ENCODE measurements around the gene BCL2L14. TPM values are rescaled to one million over a fixed set of nuclear protein-coding genes. Genes with fewer than 3 reads are reported as not detected.

BCL2L14 gene
- total and polyA plus RNA-seq, 9 of the 15 experiments (the other 6 are each of a cell fraction or from before 2014, with no cell fraction given): not detected

- in situ Hi-C loops (cut with MboI): no loop called here
Observed at GRCh38 chr12:12094481-12094880, 23.7 kb downstream of the BCL2L14 start.

More at GRCh38 chr12:12094481-12094880, 23.7 kb downstream of the BCL2L14 start:
- ATAC-seq: no peak
- TF ChIP-seq ARID2 (IDR thresholded peaks at IDR 0.05): no peak
- no peak for TF ChIP-seq ZNF592 (IDR thresholded peaks at IDR 0.05)
- no peak for TF ChIP-seq ARNT (IDR thresholded peaks at IDR 0.05)
- FAIRE-seq: no peak
- H3K36me3 ChIP-seq (ENCODE audit: control insufficient read depth, insufficient read depth, low read length): no peaks in the 10 kb centered on the region
- POLR2A ChIA-PET: interaction anchor here (1.2 kb wide), 1 partner anchor 9 kb away, joined by 3 read pairs; no protein-coding TSS in a partner anchor
- H3K9ac ChIP-seq (ENCODE audit: insufficient read depth in 1 of 2, low read depth in 2 of 2, low read length in 2 of 2): no peak overlapping the region
- CTCF ChIA-PET (ENCODE audit: low intra/inter-chr PET ratio): interaction anchor here (0.6 kb wide), 1 partner anchor 62 kb away, joined by 3 read pairs; no protein-coding TSS in a partner anchor
- intact Hi-C loops (cut with micrococcal nuclease): no loop called here
- H3K9me3 ChIP-seq (replicated peaks; ENCODE audit: control insufficient read depth, insufficient read depth, low read depth, low read length): no peaks in the 10 kb centered on the region
- H2AFZ ChIP-seq (ENCODE audit: low read depth, low read length): no peak overlapping the region
- no peak overlapping the region for H3K27ac ChIP-seq (ENCODE audit: extremely low read depth, low read depth, low read length)
- 48% methylated on average over 4 of the region's 4 CpGs for WGBS (ENCODE audit: insufficient coverage, low coverage, missing lambda C conversion rate)
- H3K79me2 ChIP-seq (ENCODE audit: control insufficient read depth, insufficient read depth, low read length): no peaks in the 10 kb centered on the region
- no peak overlapping the region for H3K4me2 ChIP-seq (ENCODE audit: insufficient read depth, low read length)
- H3K9me1 ChIP-seq (ENCODE audit: control insufficient read depth, insufficient read depth, low read length): no peaks in the 10 kb centered on the region
- H3K4me3 ChIP-seq: no peak overlapping the region
- BruUV-seq (replicated peaks): no TSS peak
- H4K20me1 ChIP-seq (replicated peaks; ENCODE audit: control insufficient read depth, insufficient read depth, low read length): no peaks in the 10 kb centered on the region
- DNase-seq (ENCODE audit: extremely low read depth in 1 of 4, low spot score in 3 of 4): no peak
- no peaks in the 10 kb centered on the region for H3K27me3 ChIP-seq (ENCODE audit: control insufficient read depth in 2 of 2, insufficient read depth in 2 of 2, low read length in 2 of 2)
- peaks cover 4 to 5% of the 10 kb centered on the region in 2 experiments; a peak in 3 of 5 replicates for H3K4me1 ChIP-seq (replicated peaks in 1 of 2; ENCODE audit: control insufficient read depth in 2 of 2, insufficient read depth in 2 of 2, low read length in 2 of 2)

All from K562 (cell line).